22Rv1 (cell line): ENCODE data around the gene RNF34.
"Not testable (repeated sequence)": the region's sequence is repeated elsewhere in the genome, so short reads cannot be mapped to it uniquely, and the experiment has no call there.

Source experiments
- H3K27ac ChIP-seq: fragments of 450-650 bp; 2 replicates; pipeline ENCODE4 v1.5.1; 2017
- CTCF ChIP-seq: fragments of 450-650 bp; IDR thresholded peaks from 2 replicates; pipeline ENCODE4 v1.5.1; 2017; ENCODE audit warnings: mild to moderate bottlenecking
- ZFX ChIP-seq: fragments of 450-650 bp; IDR thresholded peaks from 2 replicates; pipeline ENCODE4 v1.6.1; 2017; ENCODE audit warnings: antibody characterized with exemption, borderline replicate concordance

The RNF34 gene

GRCh38 chr12:121358073-121358472 is 41.8 kb upstream of the RNF34 start:
- no peak overlapping the region for H3K27ac ChIP-seq
- no peak for TF ChIP-seq CTCF
- TF ChIP-seq ZFX, result no peak

GRCh38 chr12:121364683-121365121 is 35.2 kb upstream of the RNF34 start:
- no peak overlapping the region for H3K27ac ChIP-seq
- TF ChIP-seq CTCF, result no peak
- no peak for TF ChIP-seq ZFX

GRCh38 chr12:121365416-121366062 is 34.4 kb upstream of the RNF34 start:
- TF ChIP-seq CTCF (no peak), ZFX (no peak)

GRCh38 chr12:121366063-121366459 is 33.9 kb upstream of the RNF34 start:
- TF ChIP-seq CTCF (no peak), ZFX (no peak)
- H3K27ac ChIP-seq, result no peak overlapping the region

More at GRCh38 chr12:121365416-121366062, 34.4 kb upstream of the RNF34 start:
- H3K27ac ChIP-seq, result no peak overlapping the region

GRCh38 chr12:121371404-121371803 is 28.5 kb upstream of the RNF34 start:
- no peak overlapping the region for H3K27ac ChIP-seq
- no peak for TF ChIP-seq ZFX
- TF ChIP-seq CTCF, result no peak

GRCh38 chr12:121373755-121374154 is 26.2 kb upstream of the RNF34 start:
- no peak overlapping the region for H3K27ac ChIP-seq
- TF ChIP-seq CTCF (no peak), ZFX (no peak)

GRCh38 chr12:121374336-121374735 is 25.6 kb upstream of the RNF34 start:
- H3K27ac ChIP-seq, result not testable (repeated sequence)

- peak overlapping the region; percentile 92; the same call in 1 of the 2 replicates for H3K27ac ChIP-seq
These were observed 24.9 kb upstream of the RNF34 start for GRCh38 chr12:121374945-121375584.
